Activated CD4-positive, alpha-beta T cell treated with anti-CD3 and anti-CD28 coated beads for 36 hours (primary cell): ENCODE data around the gene STEAP1. TPM values are rescaled to one million over a fixed set of nuclear protein-coding genes. Genes with fewer than 3 reads are reported as not detected.
"Not testable (repeated sequence)": the region's sequence is repeated elsewhere in the genome, so short reads cannot be mapped to it uniquely, and the experiment has no call there.

Experiments used
- ATAC-seq: fragments of 200-7000 bp; cut with Tn5 transposase; one replicate; pipeline ENCODE4 v1.10.0; 2021; ENCODE audit warnings: mild to moderate bottlenecking, moderate library complexity
- CTCF ChIA-PET: fragments of 350-600 bp; sonication (Branson Sonifier 250); formaldehyde crosslinking; loops from one replicate; lab custom pipeline; 2021; ENCODE audit warnings: antibody characterized with exemption; lab: Charles Lee
- POLR2A ChIA-PET: fragments of 350-600 bp; sonication (Branson Sonifier 250); formaldehyde crosslinking; loops from one replicate; lab custom pipeline; 2021; ENCODE audit warnings: antibody characterized with exemption, inconsistent platforms; lab: Charles Lee
- DNase-seq: peaks from one replicate; pipeline ENCODE4 v3.0.0-alpha.2; 2020
- H3K27ac Mint-ChIP-seq: one replicate; pipeline ENCODE4 v1.8.0; 2021; ENCODE audit warnings: mixed read lengths
- H3K27me3 Mint-ChIP-seq: one replicate; pipeline ENCODE4 v1.8.0; 2021; ENCODE audit warnings: mixed read lengths
- H3K36me3 Mint-ChIP-seq: one replicate; pipeline ENCODE4 v1.8.0; 2021; ENCODE audit warnings: low read depth, mixed read lengths
- H3K4me1 Mint-ChIP-seq: one replicate; pipeline ENCODE4 v1.8.0; 2021; ENCODE audit warnings: mixed read lengths
- H3K4me3 Mint-ChIP-seq: one replicate; pipeline ENCODE4 v1.8.0; 2021; ENCODE audit warnings: mild to moderate bottlenecking, moderate library complexity, mixed read lengths
- H3K9me3 Mint-ChIP-seq: one replicate; pipeline ENCODE4 v1.8.0; 2021; ENCODE audit warnings: low read depth, mixed read lengths
- intact Hi-C, 2 experiments: fragments of 100-400 bp; cut with DNase I in 1 of 2; cut with micrococcal nuclease in 1 of 2; formaldehyde crosslinking; loops; one replicate each; pipeline versions ENCODE4 v1.14.2 to v1.15.1; 2022 to 2024; cut with DNase I, micrococcal nuclease
- total RNA-seq, 2 experiments: library from RNA; stranded (reverse); gene quantifications; one replicate each; pipeline ENCODE4 v1.2.3, GENCODE V29; 2021

STEAP1 gene
- total RNA-seq, 2 experiments from 2014 or later = 0.32 to 0.69 TPM

GRCh38 chr7:90155206-90155605, 937 bp downstream of the STEAP1 start:
- no peaks in the 10 kb centered on the region for H3K9me3 Mint-ChIP-seq
- no peaks in the 10 kb centered on the region for H3K36me3 Mint-ChIP-seq
- peaks cover 31% of the 10 kb centered on the region for H3K27me3 Mint-ChIP-seq
- no peak overlapping the region for H3K4me3 Mint-ChIP-seq
- CTCF ChIA-PET = interaction anchor here (0.7 to 3.5 kb wide), 3 partner anchors 10 to 272 kb away, joined by 3 to 37 read pairs (median 7); no protein-coding TSS in a partner anchor
- POLR2A ChIA-PET = no interaction called here
- H3K27ac Mint-ChIP-seq = no peak overlapping the region
- DNase-seq (no peak), ATAC-seq (no peak)
- peaks cover 5% of the 10 kb centered on the region for H3K4me1 Mint-ChIP-seq
- intact Hi-C loops = loop anchor here in 1 of 2 experiments (2.0 kb wide), 1 partner anchor 108 kb away; no protein-coding TSS in a partner anchor

GRCh38 chr7:90157331-90157730, 3.1 kb downstream of the STEAP1 start:
- H3K9me3 Mint-ChIP-seq, H3K27ac Mint-ChIP-seq, H3K4me1 Mint-ChIP-seq, intact Hi-C loops, ATAC-seq, CTCF ChIA-PET, DNase-seq, POLR2A ChIA-PET, H3K36me3 Mint-ChIP-seq, H3K4me3 Mint-ChIP-seq: not testable (repeated sequence)
- H3K27me3 Mint-ChIP-seq = peaks cover 34% of the 10 kb centered on the region

- H3K4me3 Mint-ChIP-seq, H3K9me3 Mint-ChIP-seq, CTCF ChIA-PET, H3K36me3 Mint-ChIP-seq, DNase-seq, intact Hi-C loops, POLR2A ChIA-PET, H3K4me1 Mint-ChIP-seq, H3K27ac Mint-ChIP-seq, ATAC-seq: not testable (repeated sequence)
- H3K27me3 Mint-ChIP-seq = peaks cover 32% of the 10 kb centered on the region
Observed at GRCh38 chr7:90157761-90158350, 3.6 kb downstream of the STEAP1 start.

- ATAC-seq = no peak
- H3K27ac Mint-ChIP-seq = no peak overlapping the region
- POLR2A ChIA-PET = no interaction called here
- CTCF ChIA-PET = no interaction called here
- intact Hi-C loops = no loop called here
- H3K4me3 Mint-ChIP-seq = no peak overlapping the region
- no peaks in the 10 kb centered on the region for H3K9me3 Mint-ChIP-seq
- DNase-seq = no peak
- no peaks in the 10 kb centered on the region for H3K36me3 Mint-ChIP-seq
- peaks cover 23% of the 10 kb centered on the region for H3K27me3 Mint-ChIP-seq
- H3K4me1 Mint-ChIP-seq = no peaks in the 10 kb centered on the region
Observed at GRCh38 chr7:90163534-90163933, 9.3 kb downstream of the STEAP1 start.

GRCh38 chr7:90165724-90166123, 11.5 kb downstream of the STEAP1 start:
- ATAC-seq = no peak

GRCh38 chr7:90166153-90166552, 11.9 kb downstream of the STEAP1 start:
- no peaks in the 10 kb centered on the region for H3K9me3 Mint-ChIP-seq
- no peaks in the 10 kb centered on the region for H3K36me3 Mint-ChIP-seq
- H3K27ac Mint-ChIP-seq = no peak overlapping the region
- no peaks in the 10 kb centered on the region for H3K4me1 Mint-ChIP-seq
- ATAC-seq = no peak
- H3K4me3 Mint-ChIP-seq = no peak overlapping the region
- CTCF ChIA-PET = interaction anchor here (0.6 to 2.1 kb wide), 3 partner anchors 13 to 253 kb away, joined by 3 to 7 read pairs (median 5); partner anchors contain the start of genes STEAP1 and STEAP2
- POLR2A ChIA-PET = no interaction called here
- peaks cover 23% of the 10 kb centered on the region for H3K27me3 Mint-ChIP-seq
- no peak for DNase-seq
- intact Hi-C loops = no loop called here

More at GRCh38 chr7:90165724-90166123, 11.5 kb downstream of the STEAP1 start:
- Mint-ChIP-seq H3K27ac (no peak overlapping the region), H3K36me3 (no peaks in the 10 kb centered on the region), H3K9me3 (no peaks in the 10 kb centered on the region), H3K4me3 (no peak overlapping the region), H3K27me3 (peaks cover 22% of the 10 kb centered on the region), H3K4me1 (no peaks in the 10 kb centered on the region)
- CTCF ChIA-PET = interaction anchor here (0.6 to 2.1 kb wide), 3 partner anchors 12 to 254 kb away, joined by 3 to 7 read pairs (median 5); partner anchors contain the start of genes STEAP1 and STEAP2
- no peak for DNase-seq
- intact Hi-C loops = no loop called here
- POLR2A ChIA-PET = no interaction called here

GRCh38 chr7:90167361-90167760, 13.1 kb downstream of the STEAP1 start:
- CTCF ChIA-PET = no interaction called here
- Mint-ChIP-seq H3K36me3 (no peaks in the 10 kb centered on the region), H3K27ac (no peak overlapping the region), H3K27me3 (peaks cover 32% of the 10 kb centered on the region), H3K4me1 (no peaks in the 10 kb centered on the region), H3K4me3 (no peak overlapping the region), H3K9me3 (no peaks in the 10 kb centered on the region)
- ATAC-seq (no peak), DNase-seq (no peak)
- POLR2A ChIA-PET = no interaction called here
- intact Hi-C loops = no loop called here

GRCh38 chr7:90169891-90170290, 15.6 kb downstream of the STEAP1 start:
- ATAC-seq = no peak
- DNase-seq = no peak
- Mint-ChIP-seq H3K27ac (no peak overlapping the region), H3K36me3 (no peaks in the 10 kb centered on the region), H3K4me3 (no peak overlapping the region), H3K4me1 (no peaks in the 10 kb centered on the region), H3K9me3 (no peaks in the 10 kb centered on the region), H3K27me3 (peaks cover 36% of the 10 kb centered on the region)
- intact Hi-C loops = loop anchor here in 1 of 2 experiments (10.0 kb wide), 1 partner anchor 445 kb away; no protein-coding TSS in a partner anchor
- CTCF ChIA-PET = interaction anchor here (0.6 kb wide), 1 partner anchor 152 kb away, joined by 3 read pairs; no protein-coding TSS in a partner anchor
- POLR2A ChIA-PET = no interaction called here

- no peak overlapping the region for H3K27ac Mint-ChIP-seq
- no peak for ATAC-seq
- ChIA-PET POLR2A (no interaction called here), CTCF (interaction anchor here (1.5 kb wide), 2 partner anchors 19 to 256 kb away, joined by 3 to 5 read pairs; no protein-coding TSS in a partner anchor)
- no peak for DNase-seq
- peaks cover 28% of the 10 kb centered on the region for H3K27me3 Mint-ChIP-seq
- H3K36me3 Mint-ChIP-seq = no peaks in the 10 kb centered on the region
- no peaks in the 10 kb centered on the region for H3K9me3 Mint-ChIP-seq
- H3K4me1 Mint-ChIP-seq = no peaks in the 10 kb centered on the region
- intact Hi-C loops = loop anchor here in 1 of 2 experiments (10.0 kb wide), 1 partner anchor 443 kb away; no protein-coding TSS in a partner anchor
- no peak overlapping the region for H3K4me3 Mint-ChIP-seq
Observed at GRCh38 chr7:90172121-90172520, 17.9 kb downstream of the STEAP1 start.

- ATAC-seq (no peak), DNase-seq (no peak)
- intact Hi-C loops = loop anchor here in 1 of 2 experiments (10.0 kb wide), 1 partner anchor 442 kb away; no protein-coding TSS in a partner anchor
- Mint-ChIP-seq H3K4me3 (no peak overlapping the region), H3K36me3 (no peaks in the 10 kb centered on the region), H3K27me3 (peaks cover 27% of the 10 kb centered on the region), H3K4me1 (no peaks in the 10 kb centered on the region), H3K27ac (no peak overlapping the region), H3K9me3 (no peaks in the 10 kb centered on the region)
- CTCF ChIA-PET = interaction anchor here (1.5 kb wide), 2 partner anchors 18 to 255 kb away, joined by 3 to 5 read pairs; no protein-coding TSS in a partner anchor
- POLR2A ChIA-PET = no interaction called here
Observed at GRCh38 chr7:90172624-90173023, 18.4 kb downstream of the STEAP1 start.

- ChIA-PET CTCF (interaction anchor here (0.7 to 1.5 kb wide), 3 partner anchors 17 to 255 kb away, joined by 3 to 5 read pairs (median 3); no protein-coding TSS in a partner anchor), POLR2A (no interaction called here)
- Mint-ChIP-seq H3K27me3 (peaks cover 27% of the 10 kb centered on the region), H3K36me3 (no peaks in the 10 kb centered on the region), H3K27ac (no peak overlapping the region), H3K4me3 (no peak overlapping the region), H3K9me3 (no peaks in the 10 kb centered on the region), H3K4me1 (no peaks in the 10 kb centered on the region)
- DNase-seq = no peak
- ATAC-seq = peak; percentile 26
- intact Hi-C loops = loop anchor here in 1 of 2 experiments (10.0 kb wide), 1 partner anchor 442 kb away; no protein-coding TSS in a partner anchor
Observed at GRCh38 chr7:90173127-90173844, 19.0 kb downstream of the STEAP1 start.
